GM03348 (cell line): ENCODE results near the gene KLF7.

Experiments used
- DNase-seq: peaks from one replicate; pipeline ENCODE4 v3.0.0; 2012; ENCODE audit warnings: low spot score

The KLF7 gene

DNA sequence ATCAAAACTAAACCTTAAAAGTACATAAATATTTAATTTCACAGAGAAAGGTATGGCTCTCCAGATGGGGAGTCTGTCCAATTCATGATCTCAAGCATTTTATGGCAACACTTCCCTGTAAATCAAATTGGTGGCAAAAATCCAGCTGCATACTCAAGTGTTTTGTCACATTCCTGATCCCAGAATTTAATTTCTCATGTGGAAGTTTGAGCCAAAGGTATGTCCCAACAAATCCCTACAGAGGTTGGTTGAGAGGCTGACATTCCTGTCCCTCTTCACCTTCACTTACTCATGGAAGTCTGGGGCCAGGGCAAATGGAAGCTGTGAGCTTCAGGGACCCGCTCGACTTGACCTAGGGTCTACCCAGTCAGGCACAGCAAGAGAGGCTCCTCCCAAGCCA is 17.7 kb downstream of the KLF7 start:
- peak; percentile 48 for DNase-seq

DNA sequence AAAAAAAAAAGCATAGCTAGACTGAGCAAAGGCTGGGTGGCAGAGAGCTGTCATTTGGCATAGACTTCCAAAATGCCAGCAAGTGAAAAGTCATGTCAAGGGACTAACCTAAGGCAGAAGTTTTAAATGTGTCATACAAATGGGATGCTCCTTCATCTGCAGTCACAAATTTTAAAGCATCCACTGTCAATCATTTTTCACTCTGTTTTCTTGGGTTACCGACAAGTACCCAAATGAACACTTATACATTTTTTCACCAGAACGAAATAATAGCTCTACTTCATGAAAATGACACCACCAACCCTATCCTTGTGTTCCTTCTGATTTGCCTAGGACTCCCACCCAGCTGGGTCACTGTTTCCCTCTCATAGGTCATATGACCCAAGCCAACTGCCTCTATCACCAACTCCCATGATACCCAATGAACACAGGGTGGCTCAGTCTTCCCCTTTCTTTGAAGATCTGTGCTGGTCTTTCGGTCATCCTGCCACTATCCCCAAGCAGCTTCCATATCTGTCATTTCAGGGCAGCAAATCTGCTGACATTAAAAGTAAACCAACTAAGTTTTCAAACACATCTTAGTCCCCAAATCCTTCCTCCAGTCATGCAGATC is 21.5 kb downstream of the KLF7 start:
- DNase-seq: no peak

DNA sequence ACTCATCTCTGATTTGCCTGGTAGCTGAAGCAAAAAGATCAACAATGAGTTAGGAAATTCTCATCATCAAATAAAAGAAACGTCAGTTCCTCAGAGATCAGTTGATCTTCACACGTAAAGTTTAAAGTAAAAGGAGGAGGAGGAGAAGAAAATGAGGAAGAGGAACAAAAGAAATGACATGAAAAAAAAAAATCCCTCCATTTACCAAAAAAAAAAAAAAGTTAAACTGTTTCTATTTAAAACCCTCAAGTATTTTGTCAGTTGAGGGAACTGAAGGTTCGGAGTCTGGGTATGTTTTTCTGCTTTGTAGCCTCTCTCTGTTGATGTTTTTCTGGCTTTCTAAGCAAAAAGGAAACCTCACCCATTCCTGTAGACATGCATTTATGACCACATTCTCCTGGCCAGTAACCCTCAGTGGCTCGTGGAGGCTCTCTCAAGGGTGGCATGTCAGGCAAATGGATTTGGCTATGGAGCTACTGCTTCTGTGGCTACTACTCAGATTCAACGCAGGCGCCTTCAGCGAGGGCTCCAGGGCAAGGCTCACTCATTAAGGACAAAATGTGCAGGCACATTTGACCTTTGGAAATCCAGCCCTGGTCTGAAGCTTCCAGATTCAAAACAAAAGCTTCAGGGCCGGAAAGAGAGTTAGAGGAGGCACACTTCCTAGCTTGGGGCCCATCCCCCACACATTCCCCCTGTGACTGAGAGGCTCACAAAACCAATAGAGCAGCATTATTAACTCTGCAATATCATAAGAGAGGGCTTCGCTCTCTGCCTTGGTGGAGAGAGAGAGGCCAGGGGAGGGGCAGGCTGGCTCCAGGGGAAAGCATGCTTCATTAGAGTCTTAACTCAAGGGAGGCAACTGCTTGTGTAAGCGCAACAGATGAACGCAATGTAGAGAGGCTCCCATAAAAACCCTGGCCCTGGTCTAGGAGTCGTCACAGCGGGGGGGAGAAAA is 22.3 kb downstream of the KLF7 start:
- peak; percentile 54 for DNase-seq

DNA sequence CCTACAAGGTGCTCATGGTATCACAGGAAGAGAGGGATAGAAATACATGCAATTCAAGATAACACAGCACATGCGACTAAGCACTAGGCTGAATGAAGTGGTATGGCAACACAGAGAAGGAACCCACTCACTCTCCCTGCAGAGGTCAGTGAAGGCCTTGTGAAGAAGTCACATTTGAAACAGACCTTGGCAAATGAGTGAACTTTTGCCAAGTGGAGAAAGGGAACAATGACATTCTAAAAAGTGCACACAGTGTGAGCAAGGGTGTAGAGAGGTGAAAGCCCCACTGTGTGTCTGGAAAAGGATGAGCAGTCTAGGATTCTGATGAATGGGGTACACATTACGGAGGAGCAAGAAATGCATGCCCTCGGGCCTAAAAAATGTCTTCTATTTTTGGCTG is 23.3 kb downstream of the KLF7 start:
- DNase-seq: no peak

DNA sequence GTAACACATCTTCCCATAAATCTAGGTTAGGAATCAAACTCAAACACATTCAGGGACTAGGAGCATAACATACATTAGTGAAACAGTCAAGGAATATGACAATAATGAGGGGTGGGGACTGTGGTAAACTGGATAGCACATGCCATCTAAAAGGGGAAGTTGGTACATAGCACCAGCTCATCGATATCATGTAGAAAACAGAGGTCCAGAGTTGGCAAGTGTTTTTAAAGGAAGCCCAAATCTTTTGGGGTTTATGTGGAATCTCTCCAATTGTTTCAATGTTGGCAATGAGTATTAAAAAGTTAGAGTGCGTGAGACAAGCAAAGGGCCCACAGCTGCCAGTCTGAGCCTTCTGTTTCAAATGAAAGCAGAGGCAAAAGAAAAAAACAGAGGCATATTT is 24.4 kb downstream of the KLF7 start:
- no peak for DNase-seq

DNA sequence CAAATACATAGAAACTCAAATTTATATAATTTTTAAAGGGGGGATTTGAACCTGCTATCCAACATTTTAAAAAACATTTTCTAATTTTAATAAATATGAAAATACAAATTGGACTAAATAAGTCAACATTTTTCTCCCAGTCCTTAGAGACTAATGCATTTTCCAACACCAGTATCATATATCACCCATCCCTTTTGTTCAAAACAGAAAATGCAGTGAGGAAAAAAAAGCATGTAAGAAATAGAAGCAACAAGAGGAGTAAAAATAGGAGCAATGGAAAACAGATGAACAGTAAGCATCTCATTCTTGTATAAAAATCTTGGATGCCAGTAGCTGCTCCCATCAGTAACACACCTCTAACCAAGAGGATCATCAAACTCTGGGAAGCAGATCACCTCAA is 25.5 kb downstream of the KLF7 start:
- no peak for DNase-seq

DNA sequence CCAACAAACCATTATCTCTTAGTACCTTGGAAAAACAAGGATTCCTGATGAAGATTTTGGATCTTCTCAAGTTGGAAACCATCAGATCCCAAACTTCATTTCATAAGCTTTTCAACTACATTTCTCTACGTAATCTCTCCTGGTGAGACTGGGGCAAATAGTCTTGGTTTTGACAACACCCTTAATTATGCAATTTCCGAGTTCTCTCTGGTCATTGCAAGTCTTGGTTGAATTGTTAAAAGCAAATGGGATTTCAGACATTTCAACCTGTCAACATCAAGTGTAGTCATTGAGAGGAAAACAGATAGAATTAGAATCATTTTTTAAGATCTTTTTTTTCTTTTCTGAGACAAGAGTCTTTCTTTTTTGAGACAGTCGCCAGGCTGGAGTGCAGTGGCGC is 26.2 kb downstream of the KLF7 start:
- DNase-seq: no peak

DNA sequence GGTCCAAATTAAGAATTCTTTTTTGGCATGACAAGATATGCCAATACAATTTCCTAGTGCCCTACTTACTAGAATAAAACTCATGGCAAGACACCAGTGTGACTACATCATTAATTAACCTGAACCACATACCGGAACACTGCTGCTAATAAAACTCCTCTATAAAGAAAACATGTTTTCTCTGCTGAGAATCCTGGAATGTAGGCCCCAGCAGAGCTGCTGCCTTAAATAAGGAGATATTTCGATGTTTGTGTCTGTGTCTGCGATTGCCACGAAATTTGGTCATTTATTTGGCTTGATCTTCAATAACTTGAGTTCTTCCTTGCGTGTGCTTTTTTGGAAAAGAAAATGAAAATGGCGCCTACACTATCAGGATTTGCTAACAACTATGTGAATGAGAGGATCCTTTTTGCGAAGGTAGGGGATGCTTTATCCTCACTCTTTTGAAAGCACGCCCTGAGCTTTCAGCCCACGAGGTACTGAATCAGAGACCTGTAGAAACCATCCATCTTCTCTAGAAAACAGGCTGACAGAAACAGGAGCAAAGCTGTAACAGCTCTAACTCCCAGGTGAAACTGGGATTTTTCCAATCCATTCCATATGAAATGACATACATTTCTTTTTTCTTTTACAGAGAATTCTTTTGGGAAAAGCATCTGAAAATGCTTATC is 27.0 kb downstream of the KLF7 start:
- DNase-seq: no peak

DNA sequence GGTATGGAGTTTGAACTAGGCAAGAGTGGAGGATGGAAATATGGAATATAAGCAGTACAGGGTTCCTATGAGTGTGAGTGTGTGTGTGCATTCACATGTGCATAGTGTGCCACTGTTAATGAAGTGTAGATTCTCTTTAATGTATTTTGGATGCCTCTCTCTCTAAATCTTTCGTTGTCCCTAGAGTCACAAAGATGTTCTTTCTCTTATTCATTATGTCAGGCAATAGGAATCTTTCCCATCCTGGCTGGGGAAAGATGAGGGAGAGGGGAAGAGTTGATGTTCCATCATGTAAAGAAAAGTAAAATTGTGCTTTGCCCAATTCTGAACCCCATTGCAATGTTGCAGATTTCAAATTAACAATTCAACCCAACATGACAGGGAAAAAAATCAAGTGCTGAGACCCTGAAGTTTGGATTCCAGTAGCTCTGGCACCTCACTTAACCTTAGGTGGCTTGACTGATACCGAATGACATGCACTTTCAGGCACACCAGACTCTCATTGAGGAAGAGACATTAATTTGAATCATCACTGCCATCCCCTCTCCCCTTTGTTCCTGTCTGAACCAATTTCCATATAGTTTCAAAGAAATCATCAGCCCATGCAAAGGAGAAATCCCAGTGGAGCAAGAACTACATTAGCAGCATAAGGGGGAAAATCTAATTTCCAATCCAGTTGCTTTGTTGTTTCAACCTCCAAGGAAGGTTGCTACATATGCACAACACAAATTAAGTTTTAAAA is 28.0 kb downstream of the KLF7 start:
- no peak for DNase-seq

DNA sequence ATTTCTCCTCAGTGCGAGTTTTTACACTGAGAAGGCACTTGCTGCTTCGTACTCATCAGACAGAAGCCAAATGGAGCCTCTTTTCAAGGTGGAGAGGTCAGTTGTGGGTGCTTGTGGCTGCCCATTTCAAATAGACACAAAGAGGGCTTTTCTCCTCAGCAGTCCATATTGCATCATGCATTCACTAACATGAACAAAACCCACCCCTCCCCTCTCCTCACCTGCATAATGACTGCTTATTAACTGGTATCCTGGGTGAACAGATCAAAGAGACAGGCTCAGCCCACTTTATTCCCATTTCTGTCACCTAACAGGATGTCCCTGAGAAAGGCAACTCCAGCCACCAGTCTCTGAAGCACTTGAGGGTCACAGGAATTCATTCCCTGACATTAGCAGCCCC is 28.9 kb downstream of the KLF7 start:
- no peak for DNase-seq

DNA sequence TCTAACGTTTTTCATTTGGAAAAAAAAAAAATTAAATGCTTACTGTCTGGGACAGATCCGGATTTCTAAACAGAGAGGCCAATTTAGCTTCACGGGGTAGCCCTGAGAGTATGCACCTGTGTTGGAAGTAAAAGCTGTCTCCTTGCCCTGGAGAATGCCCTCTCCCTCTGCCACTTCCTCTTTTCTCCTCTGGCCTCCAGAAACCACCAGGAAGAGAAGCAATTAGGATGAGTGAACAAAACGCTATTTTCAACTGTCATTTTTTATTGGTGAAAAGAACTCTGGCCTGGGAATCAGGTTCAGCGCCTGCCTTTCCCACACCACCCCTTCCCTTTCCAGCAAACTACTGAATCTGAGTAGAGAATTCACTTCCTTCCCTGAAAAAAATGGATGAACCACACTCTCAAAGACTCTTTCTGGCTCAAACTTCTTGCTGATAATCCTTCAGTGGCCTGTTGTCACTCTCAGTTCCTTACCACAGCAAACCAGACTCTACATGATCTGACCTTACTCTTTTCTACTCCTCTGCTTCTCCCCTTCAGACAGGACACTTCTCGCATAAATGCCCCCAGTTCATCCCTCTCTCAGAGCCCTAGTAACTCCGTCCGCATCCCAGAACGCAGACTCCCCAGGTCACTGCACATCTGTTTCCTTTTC is 29.8 kb downstream of the KLF7 start:
- no peak for DNase-seq

DNA sequence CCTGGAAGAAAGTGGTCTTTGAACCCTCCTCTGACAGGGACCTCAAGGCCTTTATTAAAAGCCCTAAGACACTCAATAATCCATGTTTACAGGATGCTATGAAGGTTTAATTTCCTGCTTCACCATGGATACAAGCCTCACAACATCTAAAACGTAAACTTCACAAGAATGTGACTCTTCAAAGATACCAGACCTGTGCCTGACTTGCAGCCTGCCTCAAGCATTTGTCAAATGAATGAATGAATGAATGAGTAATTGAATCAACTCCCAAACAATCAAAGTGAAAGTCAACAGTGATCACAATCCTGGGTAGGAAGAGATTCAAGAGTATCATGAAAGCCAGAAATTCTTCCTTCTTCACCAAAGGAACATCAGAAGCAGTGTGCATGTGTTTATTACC is 30.4 kb downstream of the KLF7 start:
- no peak for DNase-seq

DNA sequence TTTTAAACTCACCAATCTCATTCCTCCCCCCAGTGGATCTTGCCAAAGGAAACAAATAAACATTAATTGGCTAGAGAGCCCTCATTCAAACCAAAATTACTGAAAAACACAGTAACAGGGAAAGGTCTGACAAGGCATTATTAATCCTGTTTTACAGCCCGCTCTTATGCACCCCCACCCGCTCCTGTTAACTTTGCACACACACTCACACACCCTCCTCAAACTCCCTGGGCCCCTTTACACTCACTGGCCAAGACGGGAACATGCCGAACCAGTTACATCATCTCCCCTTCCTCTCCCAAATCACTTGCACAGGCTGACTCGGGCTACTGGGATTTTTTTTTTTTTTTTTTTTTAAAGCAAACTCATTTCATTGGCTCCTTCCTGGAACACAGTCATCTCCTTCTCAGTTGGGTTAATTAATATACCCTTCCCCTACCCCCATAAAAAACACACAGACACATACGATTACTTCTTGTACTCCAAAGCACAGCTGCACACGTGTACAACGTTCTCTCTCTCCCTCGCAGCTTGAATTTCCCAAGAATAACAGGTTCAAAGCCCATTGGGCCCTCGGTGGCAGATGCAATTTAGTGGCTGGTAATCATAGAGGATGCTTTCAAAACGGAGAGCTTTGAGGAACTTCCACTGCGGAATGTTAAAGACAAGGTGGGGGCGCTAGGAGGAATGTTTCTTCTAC is 31.8 kb downstream of the KLF7 start:
- peak; percentile 50 for DNase-seq

DNA sequence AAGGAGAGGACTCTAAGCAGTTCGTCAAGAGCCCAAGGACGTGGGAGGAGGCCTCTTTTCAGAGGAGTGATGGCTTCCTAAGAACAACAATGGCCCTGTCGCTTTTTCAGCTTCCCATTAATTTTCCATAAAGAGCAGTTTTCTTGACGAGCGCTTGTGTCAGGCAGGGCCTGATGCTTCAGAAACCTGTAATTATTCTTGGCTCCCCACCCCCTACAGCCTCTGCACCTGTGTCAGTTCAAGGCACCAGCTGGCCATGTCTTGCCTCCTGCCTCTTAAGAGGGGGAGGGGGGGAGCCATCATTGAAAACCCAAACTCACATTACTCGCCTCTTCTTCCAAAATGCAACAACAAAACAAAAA is 32.3 kb downstream of the KLF7 start:
- no peak for DNase-seq

DNA sequence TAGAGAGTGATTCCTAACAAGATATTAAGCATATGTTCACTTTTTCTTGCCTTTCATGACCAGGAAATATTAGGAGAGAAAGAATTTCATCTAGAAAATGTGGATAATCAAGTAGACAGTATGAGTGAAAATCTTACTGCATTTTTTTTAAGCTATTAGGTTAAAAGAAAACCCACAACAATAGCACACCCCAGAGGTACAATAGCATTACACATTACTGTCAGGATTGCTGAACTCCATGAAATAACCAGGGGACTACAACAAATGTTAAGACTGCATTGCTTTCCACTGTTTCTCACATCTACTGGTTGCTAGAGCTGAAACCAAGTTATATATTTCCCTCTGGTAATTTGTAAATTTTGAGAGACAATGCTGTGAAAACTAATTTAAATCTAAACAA is 33.7 kb downstream of the KLF7 start:
- DNase-seq: no peak

DNA sequence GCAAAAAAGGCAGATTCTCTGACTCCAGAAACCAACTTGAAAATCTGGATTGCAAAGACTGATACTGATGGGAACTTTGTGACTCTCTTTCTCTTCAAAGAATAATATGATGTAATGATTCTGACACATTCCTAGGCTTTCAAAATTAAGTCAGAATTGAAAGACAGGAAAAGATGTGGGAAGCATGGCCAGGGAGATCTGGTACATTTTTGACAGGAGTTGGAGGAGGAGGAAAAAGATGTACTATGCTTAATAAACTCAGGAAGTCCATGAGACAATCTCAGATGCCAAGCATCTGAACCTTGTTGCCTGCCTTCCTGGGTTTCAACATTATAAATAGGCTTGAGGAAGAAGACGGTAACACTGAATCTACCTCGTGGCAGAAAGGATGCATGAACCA is 34.2 kb downstream of the KLF7 start:
- DNase-seq: no peak

DNA sequence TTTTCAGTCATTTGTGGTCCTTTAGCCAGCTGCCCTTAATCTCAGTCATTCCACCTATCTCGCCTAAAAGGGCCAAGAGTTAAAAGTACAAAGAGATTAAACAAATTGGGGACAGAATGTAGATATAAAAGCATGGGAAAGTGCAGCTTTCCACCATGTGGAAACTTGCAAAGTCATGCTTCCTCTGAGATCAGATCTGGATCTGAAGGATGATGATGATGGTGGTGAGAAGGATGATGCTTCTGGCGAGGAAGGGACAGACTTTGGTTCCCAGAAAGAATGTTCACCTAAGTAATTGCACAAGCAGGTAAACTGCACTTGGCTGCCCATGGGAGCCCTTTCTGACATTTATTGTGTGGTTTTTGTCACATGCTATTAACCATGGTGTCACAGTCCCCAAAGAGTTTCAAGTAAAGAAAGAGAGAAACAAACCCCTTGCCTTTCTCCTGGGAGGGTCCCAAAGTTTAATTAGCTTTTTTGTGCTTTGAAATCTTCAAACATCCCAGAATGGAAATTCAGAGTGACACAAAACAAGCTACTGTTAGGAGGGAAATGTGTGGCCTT is 34.7 kb downstream of the KLF7 start:
- DNase-seq: no peak

DNA sequence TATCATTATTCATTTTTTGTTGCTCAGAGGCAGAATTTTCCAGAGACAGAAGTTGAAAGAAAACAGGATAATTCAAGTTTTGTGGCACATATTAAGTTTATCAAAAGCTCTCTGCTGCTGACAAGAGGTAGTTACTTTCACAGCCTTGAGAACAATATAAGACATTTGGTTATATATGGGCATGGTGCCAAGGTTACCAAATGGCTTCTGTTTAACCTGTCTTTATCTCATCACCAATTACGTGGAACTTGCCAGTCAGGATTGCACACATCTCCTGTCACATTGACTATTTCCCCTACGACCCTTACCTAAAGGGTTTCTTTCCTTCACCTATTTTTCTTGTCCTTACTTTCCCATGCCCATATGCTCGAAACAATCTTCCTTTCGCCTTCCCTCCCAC is 35.9 kb downstream of the KLF7 start:
- DNase-seq: no peak

DNA sequence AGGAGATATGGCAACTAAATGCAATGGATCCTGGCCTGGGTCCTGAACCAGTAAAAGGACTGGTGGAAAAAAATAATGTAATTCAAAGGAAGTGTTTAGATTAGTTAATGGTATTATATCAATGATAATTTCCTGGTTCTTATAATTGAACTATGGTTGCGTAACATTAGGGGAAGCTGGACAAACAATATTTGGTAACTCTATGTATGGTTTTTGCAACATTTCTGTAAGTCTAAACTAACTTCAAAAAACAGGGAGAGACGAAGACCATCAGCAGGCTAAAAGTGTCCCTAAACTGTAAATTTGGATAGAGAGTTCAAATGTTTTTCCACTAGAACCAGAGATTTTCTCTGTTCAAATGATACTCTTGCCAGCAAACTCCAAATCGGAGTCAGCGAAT is 36.9 kb downstream of the KLF7 start:
- no peak for DNase-seq

DNA sequence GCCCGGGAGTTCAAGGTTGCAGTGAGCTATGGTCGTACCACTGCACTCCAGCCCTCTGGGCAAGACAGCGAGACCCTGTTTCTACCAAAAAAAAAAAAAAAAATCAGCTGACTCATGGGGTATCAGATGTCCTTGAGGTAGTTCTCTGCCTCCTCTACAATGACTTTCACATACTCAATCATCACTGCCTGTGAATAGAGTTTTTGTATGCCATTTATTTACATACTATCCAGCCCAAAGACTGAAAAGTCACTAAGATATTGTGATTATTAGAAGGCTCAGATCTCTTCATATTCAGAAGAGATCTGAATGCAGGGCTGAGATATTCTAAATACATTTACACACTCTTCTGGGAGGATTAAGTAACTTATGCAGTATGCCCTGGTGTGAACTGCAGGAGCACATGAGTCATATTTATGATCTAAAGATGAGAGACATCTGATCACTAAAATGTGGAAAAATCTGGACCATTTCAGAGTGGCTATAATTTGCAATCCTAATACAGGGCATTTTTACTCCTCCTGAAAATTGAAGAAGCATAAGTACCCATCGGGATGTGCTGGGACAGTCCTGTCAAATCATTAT is 38.9 kb downstream of the KLF7 start:
- DNase-seq: peak; percentile 24
